ENCODE results near the gene RHOU.

RHOU gene

DNA sequence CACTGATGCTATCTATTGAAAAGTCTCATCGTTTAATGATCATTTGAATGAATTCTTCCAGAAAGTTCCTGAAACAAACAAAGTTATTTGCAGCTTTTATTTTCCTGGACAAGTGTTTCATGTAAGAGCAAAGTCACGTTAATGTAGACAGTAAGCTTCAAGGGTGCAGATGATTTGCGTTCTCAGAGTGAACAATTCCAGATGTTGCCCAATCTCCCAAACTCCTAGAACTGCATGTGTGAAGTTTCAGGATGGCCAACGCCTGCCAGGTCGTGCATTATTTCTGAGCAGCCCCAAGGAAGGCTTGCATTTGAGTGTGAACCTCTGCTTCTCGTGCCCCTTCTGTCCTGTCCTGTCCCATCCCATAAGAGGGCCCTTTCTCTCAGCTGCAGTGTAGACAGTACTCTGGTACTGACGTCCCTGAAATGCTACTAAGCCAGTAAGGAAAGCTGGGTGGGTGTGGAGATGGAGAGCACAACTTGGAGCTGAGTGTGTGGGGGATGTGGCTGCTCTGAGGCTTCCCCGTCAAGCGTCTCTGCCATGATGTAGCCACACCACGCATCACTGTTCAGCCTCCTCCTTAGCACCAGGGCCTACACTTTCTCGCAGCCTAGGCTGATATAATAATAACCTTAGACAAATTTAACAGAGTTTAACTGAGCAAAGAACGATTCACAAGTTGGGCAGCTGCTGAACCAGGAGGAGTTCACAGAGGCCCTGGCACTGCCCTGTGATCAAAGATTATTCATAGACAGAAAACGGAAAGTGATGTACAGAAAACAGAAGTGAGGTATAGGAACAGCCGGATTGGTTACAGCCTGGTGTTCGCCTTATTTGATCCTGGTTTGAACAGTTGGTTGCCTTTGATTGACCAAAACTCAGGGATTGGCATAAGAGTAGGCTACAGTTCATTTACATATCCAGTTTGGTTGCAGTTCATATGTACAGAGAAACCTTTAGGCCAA, 50.4 kb downstream of the RHOU start:
- no peak for DNase-seq (ENCODE audit: low spot score)

GRCh38 chr1:228786361-228787129, 51.3 kb downstream of the RHOU start:
- no peak for DNase-seq (ENCODE audit: low spot score)

GRCh38 chr1:228791791-228792190, 56.5 kb downstream of the RHOU start:
- no peak for DNase-seq (ENCODE audit: low spot score)

GRCh38 chr1:228792601-228793000, 57.3 kb downstream of the RHOU start:
- no peak for DNase-seq (ENCODE audit: low spot score)

DNA sequence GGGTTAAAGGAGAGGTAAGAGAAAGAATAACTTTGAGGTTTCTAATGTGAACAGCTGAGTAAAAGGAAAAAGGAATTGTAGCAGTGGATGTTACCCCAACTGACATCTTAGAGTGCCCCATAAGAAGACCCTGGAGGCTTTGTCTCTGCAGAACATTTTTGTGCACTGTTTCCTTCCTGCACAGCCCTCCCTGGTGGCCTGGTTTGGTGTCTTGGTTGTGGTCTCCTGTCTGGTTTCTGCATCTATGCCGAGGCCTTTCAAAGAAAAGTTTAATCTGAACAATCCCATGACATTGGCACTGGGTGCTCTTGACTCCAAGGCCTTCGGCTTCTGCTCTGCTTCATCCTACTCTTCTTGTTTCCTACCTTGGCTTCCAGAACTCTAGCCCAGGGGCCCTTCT, 57.8 kb downstream of the RHOU start:
- DNase-seq (ENCODE audit: low spot score), result no peak

DNA sequence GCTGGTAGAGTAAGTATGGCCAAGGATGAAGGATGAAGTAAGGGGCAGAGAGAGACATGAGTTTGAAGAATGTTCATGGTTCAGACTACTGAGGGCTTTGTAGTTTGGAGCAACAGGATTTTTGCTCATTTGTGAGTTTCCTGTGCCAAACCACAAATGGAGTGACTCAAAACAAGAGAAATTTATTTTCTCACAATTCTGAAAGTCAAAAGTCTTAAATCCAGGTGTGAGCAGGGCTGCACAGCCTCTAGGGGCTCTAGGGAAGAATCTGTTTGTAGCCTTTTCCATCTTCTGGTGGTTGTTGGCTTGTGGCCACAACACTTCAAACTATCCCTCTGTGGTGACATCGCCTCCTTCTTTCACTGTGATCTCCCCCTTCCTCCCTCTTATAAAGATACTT, 58.9 kb downstream of the RHOU start:
- DNase-seq (ENCODE audit: low spot score), result no peak

DNA sequence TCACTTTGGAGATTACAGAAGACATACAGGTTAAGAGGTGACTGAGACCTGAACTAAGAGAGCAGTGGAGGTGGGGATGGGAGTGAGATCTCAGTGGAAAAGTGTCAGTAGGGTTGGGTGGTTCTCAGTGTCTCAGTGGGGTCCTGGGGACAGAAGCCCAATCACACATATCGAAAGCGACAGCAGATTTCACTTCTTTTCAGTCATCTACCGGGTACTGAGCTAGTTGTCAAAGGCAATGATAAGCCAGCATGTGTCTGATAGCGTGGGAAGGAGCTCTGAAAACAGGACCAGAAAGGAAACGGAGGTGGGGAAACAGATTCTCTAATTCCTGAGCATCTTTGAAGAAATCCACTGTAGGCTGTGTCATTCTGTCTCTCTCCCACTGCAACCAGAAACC, 59.5 kb downstream of the RHOU start:
- no peak for DNase-seq (ENCODE audit: low spot score)

- DNase-seq (ENCODE audit: low spot score), result no peak
Measured at GRCh38 chr1:228795596-228795995, 60.3 kb downstream of the RHOU start.

Measured in SW480 (cell line).